HCT116 (cell line): Measurements from ENCODE around the gene SDHD. TPM values are rescaled to one million over a fixed set of nuclear protein-coding genes. Genes with fewer than 3 reads are reported as not detected.

Source experiments
- ATAC-seq: fragments of 200-7000 bp; cut with Tn5 transposase; 2 replicates; pipeline ENCODE4 v1.9.1; 2020; ENCODE audit warnings: mild to moderate bottlenecking, moderate library complexity
- BruUV-seq: library from RNA; stranded (reverse); fragments of 400-500 nt; replicated peaks from 2 replicates; lab custom pipeline; 2021; lab: Mats Ljungman, UMichigan
- CTCF ChIA-PET: fragments of 300-600 bp; sonication (Branson Sonifier 250); formaldehyde crosslinking; loops from one replicate; lab custom pipeline; 2021; ENCODE audit warnings: antibody characterized with exemption; lab: Charles Lee
- POLR2A ChIA-PET: fragments of 300-600, 350-600 bp; sonication (Branson Sonifier 250); formaldehyde crosslinking; loops from one replicate; lab custom pipeline; 2021; ENCODE audit warnings: antibody characterized with exemption; lab: Charles Lee
- RAD21 ChIA-PET, 2 experiments: fragments of 300-600 bp; sonication (Branson Sonifier 250); formaldehyde crosslinking; loops; one replicate each; lab custom pipeline; 2023; ENCODE audit warnings: low total read pairs in 2 of 2; ENCODE audit not compliant: uncharacterized antibody in 2 of 2, unreplicated experiment in 2 of 2, low non-redundant PET in 1 of 2; lab: Charles Lee
- DNase-seq: peaks from one replicate; pipeline ENCODE4 v3.0.0-alpha.2; 2010; ENCODE audit warnings: low read depth, low spot score
- H2AFZ ChIP-seq: fragments of 200-600 bp; shearing (Covaris generic), sonication (generic); 2 replicates; pipeline ENCODE4 v1.6.1; 2017; ENCODE audit warnings: low read depth, mixed run types, mixed read lengths, antibody characterized with exemption, low read length; ENCODE audit not compliant: poor library complexity, severe bottlenecking
- H3K27ac ChIP-seq: 2 replicates; pipeline ENCODE4 v1.5.1; 2012; ENCODE audit warnings: low read depth, low read length
- H3K27me3 ChIP-seq: fragments of 200-600 bp; sonication (generic); 2 replicates; pipeline ENCODE4 v1.6.1; 2016; ENCODE audit warnings: mixed run types, low read length, mixed read lengths; ENCODE audit not compliant: insufficient read depth
- H3K36me3 ChIP-seq, 2 experiments: fragments of 200-500 bp in 1 of 2; fragments of 200-600 bp in 1 of 2; sonication (Bioruptor generic) in 1 of 2; sonication (generic) in 1 of 2; 2 replicates each; pipeline versions ENCODE4 v1.5.1 to v1.6.1; 2014 to 2016; ENCODE audit warnings: low read length in 2 of 2, inconsistent platforms in 1 of 2, mixed read lengths in 1 of 2, mixed run types in 1 of 2; ENCODE audit not compliant: insufficient read depth in 2 of 2, control insufficient read depth in 1 of 2
- H3K4me1 ChIP-seq, 2 experiments: fragments of 200-600 bp in 1 of 2; sonication (generic) in 1 of 2; 2 replicates each; pipeline versions ENCODE4 v1.5.1 to v1.6.1; 2012 to 2017; ENCODE audit warnings: low read length in 2 of 2, inconsistent platforms in 1 of 2, mild to moderate bottlenecking in 1 of 2, mixed read lengths in 1 of 2, mixed run types in 1 of 2, moderate library complexity in 1 of 2; ENCODE audit not compliant: insufficient read depth in 2 of 2, control insufficient read depth in 1 of 2
- H3K4me2 ChIP-seq: fragments of 200-600 bp; sonication (generic); 2 replicates; pipeline ENCODE4 v1.6.1; 2017; ENCODE audit warnings: mixed run types, low read length, mixed read lengths
- H3K4me3 ChIP-seq, 2 experiments: fragments of 200-600 bp in 1 of 2; sonication (generic) in 1 of 2; replicated peaks in 1 of 2; 2 replicates each; pipeline ENCODE4 v1.5.1; 2011 to 2016; ENCODE audit warnings: low read length in 2 of 2, control low read depth in 1 of 2, low read depth in 1 of 2, mild to moderate bottlenecking in 1 of 2, mixed read lengths in 1 of 2, mixed run types in 1 of 2
- H3K79me2 ChIP-seq: fragments of 200-600 bp; sonication (generic); 2 replicates; pipeline ENCODE4 v1.6.1; 2017; ENCODE audit warnings: mild to moderate bottlenecking, mixed run types, low read length, moderate library complexity, mixed read lengths; ENCODE audit not compliant: insufficient read depth
- H3K9ac ChIP-seq: fragments of 200-600 bp; sonication (generic); 2 replicates; pipeline ENCODE4 v1.6.1; 2016; ENCODE audit warnings: low read length, mixed read lengths
- H3K9me2 ChIP-seq: fragments of 200-600 bp; sonication (generic), shearing (Covaris generic); 2 replicates; pipeline ENCODE4 v1.6.1; 2017; ENCODE audit warnings: mixed run types, mild to moderate bottlenecking, moderate library complexity; ENCODE audit not compliant: insufficient read depth
- H3K9me3 ChIP-seq, 2 experiments: fragments of 200-500 bp in 1 of 2; fragments of 200-600 bp in 1 of 2; sonication (Bioruptor generic) in 1 of 2; sonication (generic) in 1 of 2; 2 replicates each; pipeline ENCODE4 v1.6.1; 2014 to 2017; ENCODE audit warnings: low read length in 2 of 2, mixed read lengths in 2 of 2, inconsistent platforms in 1 of 2, low read depth in 1 of 2, mild to moderate bottlenecking in 1 of 2, mixed run types in 1 of 2, moderate library complexity in 1 of 2; ENCODE audit not compliant: control insufficient read depth in 1 of 2, insufficient read depth in 1 of 2
- H4K20me1 ChIP-seq: fragments of 200-600 bp; sonication (generic), shearing (Covaris generic); 2 replicates; pipeline ENCODE4 v1.6.1; 2017; ENCODE audit warnings: mixed run types, mild to moderate bottlenecking, moderate library complexity; ENCODE audit not compliant: insufficient read depth
- CBX3 ChIP-seq: IDR thresholded peaks from 2 replicates; pipeline ENCODE4 v1.6.1; 2012; ENCODE audit warnings: low read depth
- CEBPB ChIP-seq: IDR thresholded peaks from 2 replicates; pipeline ENCODE4 v1.6.1; 2012; ENCODE audit warnings: low read depth
- ELF1 ChIP-seq: IDR thresholded peaks from 2 replicates; pipeline ENCODE4 v1.6.1; 2012; ENCODE audit warnings: low read depth, borderline replicate concordance
- FOSL1 ChIP-seq: IDR thresholded peaks from 2 replicates; pipeline ENCODE4 v1.6.1; 2012; ENCODE audit warnings: low read depth
- POLR2A ChIP-seq: IDR thresholded peaks from 2 replicates; pipeline ENCODE4 v1.7.0; 2011; ENCODE audit warnings: borderline replicate concordance; ENCODE audit not compliant: insufficient read depth, insufficient read length; ENCODE audit errors: extremely low read depth
- POLR2AphosphoS5 ChIP-seq: IDR thresholded peaks from 2 replicates; pipeline ENCODE4 v1.6.1; 2011; ENCODE audit warnings: mild to moderate bottlenecking, low read depth, low read length, moderate library complexity
- REST ChIP-seq: IDR thresholded peaks from 2 replicates; pipeline ENCODE4 v1.6.1; 2012; ENCODE audit warnings: low read depth
- SIN3A ChIP-seq: IDR thresholded peaks from 2 replicates; pipeline ENCODE4 v1.6.1; 2012; ENCODE audit warnings: low read depth
- SP1 ChIP-seq: IDR thresholded peaks from 2 replicates; pipeline ENCODE4 v1.6.1; 2012; ENCODE audit warnings: low read depth
- TCF7L2 ChIP-seq: IDR thresholded peaks from 2 replicates; pipeline ENCODE4 v1.7.0; 2011; ENCODE audit warnings: borderline replicate concordance, inconsistent platforms; ENCODE audit not compliant: insufficient read depth, insufficient read length; ENCODE audit errors: extremely low read depth
- ZFX ChIP-seq: fragments of 450-650 bp; IDR thresholded peaks from 2 replicates; pipeline ENCODE4 v1.6.1; 2017
- intact Hi-C: fragments of 100-400 bp; cut with micrococcal nuclease; formaldehyde crosslinking; loops from 2 replicates; pipeline ENCODE4 v1.10.0; 2022
- total RNA-seq: library from RNA; stranded (reverse); gene quantifications from one replicate; pipeline ENCODE4 v1.2.1, GENCODE V29; 2021; ENCODE audit not compliant: unreplicated experiment

SDHD gene
- total RNA-seq, 1 experiment from 2014 or later = 129 TPM

DNA sequence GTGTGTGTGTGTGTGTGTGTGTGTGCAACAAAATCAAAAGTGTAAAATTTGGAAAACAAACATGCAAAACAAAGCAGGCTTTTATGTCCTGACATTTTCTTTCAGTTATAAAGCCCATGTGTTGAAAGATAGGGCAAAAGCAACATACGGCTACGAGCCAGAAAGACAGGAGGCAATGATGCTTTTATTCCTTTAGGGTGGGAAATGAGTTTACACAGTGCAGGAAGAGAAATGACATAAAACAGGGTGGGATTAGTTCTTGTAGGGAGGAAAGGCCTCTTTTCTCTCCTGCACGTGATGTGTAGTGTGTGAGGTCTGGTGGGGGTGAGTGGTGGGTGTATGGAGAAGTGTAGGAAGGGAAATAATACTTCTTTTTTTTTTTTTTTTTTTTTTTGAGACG, 47.8 kb downstream of the SDHD start:
- RAD21 ChIA-PET = no interaction called here

More for the DNA sequence above, 47.8 kb downstream of the SDHD start:
- no peak overlapping the region for H3K4me3 ChIP-seq
- DNase-seq = no peak
- H3K27me3 ChIP-seq = no peaks in the 10 kb centered on the region
- H2AFZ ChIP-seq = no peak overlapping the region
- no peaks in the 10 kb centered on the region for H4K20me1 ChIP-seq
- H3K9me2 ChIP-seq = no peaks in the 10 kb centered on the region
- no peaks in the 10 kb centered on the region for H3K79me2 ChIP-seq
- TF ChIP-seq CBX3 (no peak), POLR2AphosphoS5 (no peak), REST (no peak), TCF7L2 (no peak), SIN3A (no peak), POLR2A (no peak), CEBPB (no peak), FOSL1 (no peak), SP1 (no peak), ZFX (no peak), ELF1 (no peak)
- ATAC-seq = no peak
- intact Hi-C loops = no loop called here
- peaks cover 26 to 35% of the 10 kb centered on the region in 2 experiments for H3K4me1 ChIP-seq
- no peaks in the 10 kb centered on the region for H3K36me3 ChIP-seq
- CTCF ChIA-PET = no interaction called here
- no peak overlapping the region for H3K9ac ChIP-seq
- H3K4me2 ChIP-seq = no peak overlapping the region
- POLR2A ChIA-PET = no interaction called here
- BruUV-seq = no TSS peak
- H3K27ac ChIP-seq = no peak overlapping the region
- no peaks in the 10 kb centered on the region for H3K9me3 ChIP-seq
